HUES64 (cell line): ENCODE results near the gene KRTAP10-10.
"Not testable (repeated sequence)": the region's sequence is repeated elsewhere in the genome, so short reads cannot be mapped to it uniquely, and the experiment has no call there.

Experiments
- H3K27ac ChIP-seq: 2 replicates; pipeline ENCODE4 v1.7.0; 2013; ENCODE audit warnings: low read depth, low read length, inconsistent platforms
- H3K27me3 ChIP-seq: 2 replicates; pipeline ENCODE4 v1.6.1; 2013; ENCODE audit warnings: mild to moderate bottlenecking, low read length; ENCODE audit not compliant: insufficient read depth
- H3K36me3 ChIP-seq: 2 replicates; pipeline ENCODE4 v1.6.1; 2013; ENCODE audit warnings: mild to moderate bottlenecking, low read length; ENCODE audit not compliant: insufficient read depth
- H3K4me1 ChIP-seq: 2 replicates; pipeline ENCODE4 v1.6.1; 2013; ENCODE audit warnings: mild to moderate bottlenecking, low read length, moderate library complexity; ENCODE audit not compliant: insufficient read depth
- H3K4me3 ChIP-seq: 2 replicates; pipeline ENCODE4 v1.5.1; 2013; ENCODE audit warnings: mild to moderate bottlenecking, low read length, moderate library complexity
- H3K9ac ChIP-seq: 2 replicates; pipeline ENCODE4 v1.6.1; 2013; ENCODE audit warnings: mild to moderate bottlenecking, low read depth, low read length
- H3K9me3 ChIP-seq: 2 replicates; pipeline ENCODE4 v1.6.1; 2013; ENCODE audit warnings: low read depth, low read length; ENCODE audit not compliant: insufficient read depth
- WGBS: fragments of 150-250, 120-280 bp; methylation state at CpG from one replicate; pipeline ENCODE4 v1.1.7; 2013; ENCODE audit warnings: missing lambda C conversion rate; 5-methylcytosine and 5-hydroxymethylcytosine counted together

The KRTAP10-10 gene

DNA sequence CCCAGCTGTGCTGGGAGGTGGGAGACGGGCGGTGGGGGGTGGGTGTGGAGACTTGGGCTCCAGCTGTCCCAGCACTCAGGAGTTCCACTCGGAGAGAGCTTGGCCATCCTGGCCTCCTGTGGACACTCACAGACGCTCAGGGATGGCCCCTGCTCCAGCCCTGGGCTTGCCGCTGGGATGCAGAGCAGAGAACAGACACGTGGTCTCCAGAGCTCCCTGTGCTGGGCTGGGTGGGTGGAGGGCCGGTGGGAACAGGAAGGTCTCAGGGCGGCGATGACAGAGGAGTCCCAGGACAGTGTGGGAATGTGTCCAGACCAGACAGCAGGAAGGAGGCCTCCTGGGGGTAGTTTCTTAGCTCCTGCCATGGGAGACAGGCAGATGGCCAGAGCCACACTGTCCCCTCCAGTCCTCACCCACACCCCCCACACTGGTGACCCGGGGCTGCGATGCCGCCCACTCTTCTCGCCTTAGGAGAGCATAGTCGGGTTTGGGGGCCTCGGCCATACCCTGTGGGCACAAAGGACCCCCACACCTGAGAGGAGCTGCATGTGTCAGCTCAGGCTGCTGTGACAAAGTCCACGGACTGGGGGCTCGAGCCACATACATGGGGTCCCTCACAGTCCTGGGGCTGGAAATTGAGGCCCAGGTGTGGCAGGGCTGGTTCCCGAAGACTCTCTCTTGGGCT lies 8.3 kb upstream of the KRTAP10-10 start:
- no peaks in the 10 kb centered on the region for H3K4me1 ChIP-seq
- WGBS = 91% methylated on average over 18 of the region's 18 CpGs
- no peak overlapping the region for H3K27ac ChIP-seq
- no peak overlapping the region for H3K4me3 ChIP-seq
- H3K9me3 ChIP-seq = peaks cover 22% of the 10 kb centered on the region
- H3K27me3 ChIP-seq = no peaks in the 10 kb centered on the region
- H3K9ac ChIP-seq = no peak overlapping the region
- no peaks in the 10 kb centered on the region for H3K36me3 ChIP-seq

DNA sequence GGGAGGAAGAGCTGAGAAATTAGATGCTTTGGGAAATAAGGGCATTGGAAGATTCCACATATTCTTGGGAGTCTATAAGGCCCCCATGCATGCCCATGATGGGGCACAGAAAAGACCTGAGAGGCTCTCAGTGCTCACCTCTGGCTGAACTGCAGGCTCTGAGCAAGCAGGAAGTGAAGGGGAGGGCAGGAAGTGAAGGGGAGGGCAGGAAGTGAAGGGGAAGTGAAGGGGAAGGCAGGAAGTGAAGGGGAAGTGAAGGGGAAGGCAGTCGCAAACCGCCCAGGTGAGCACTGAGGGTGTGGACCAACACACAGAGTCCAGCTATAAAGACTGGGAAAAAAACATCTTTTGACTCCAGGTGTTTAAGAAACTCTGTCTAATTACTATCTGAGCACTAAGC lies 6.7 kb upstream of the KRTAP10-10 start:
- H3K4me3 ChIP-seq = no peak overlapping the region
- 92% methylated on average over 2 of the region's 2 CpGs for WGBS

DNA sequence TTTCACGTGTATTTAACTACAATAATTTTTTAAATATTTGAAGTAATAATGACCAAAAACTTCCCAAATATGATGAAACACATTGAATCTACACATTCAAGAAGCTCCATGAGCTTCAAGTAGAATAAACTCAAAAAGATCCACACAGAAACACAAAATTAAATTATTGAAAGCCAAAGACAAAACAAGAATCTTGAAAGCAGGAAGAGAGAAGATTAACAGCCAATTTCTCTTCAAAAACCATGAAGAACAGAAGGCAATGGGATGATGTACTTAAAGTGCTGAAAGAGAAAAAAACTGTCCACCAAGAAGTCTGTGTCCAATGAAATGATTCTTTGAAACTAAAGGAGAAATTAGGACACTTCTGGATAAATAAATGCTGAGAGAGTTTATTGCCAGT lies 5.1 kb upstream of the KRTAP10-10 start:
- Histone ChIP-seq H3K4me1 (no peaks in the 10 kb centered on the region), H3K9me3 (0 out of 2 replicates have a peak, but pooled peaks cover 8% of the 10 kb centered on the region), H3K9ac (no peak overlapping the region), H3K36me3 (no peaks in the 10 kb centered on the region), H3K4me3 (no peak overlapping the region), H3K27ac (no peak overlapping the region), H3K27me3 (no peaks in the 10 kb centered on the region)
- WGBS = no CpG with 5 or more reads among the region's 1 CpG

More for the DNA sequence above, 6.7 kb upstream of the KRTAP10-10 start:
- Histone ChIP-seq H3K36me3 (no peaks in the 10 kb centered on the region), H3K9ac (no peak overlapping the region), H3K9me3 (0 out of 2 replicates have a peak, but pooled peaks cover 8% of the 10 kb centered on the region), H3K27ac (no peak overlapping the region), H3K27me3 (no peaks in the 10 kb centered on the region), H3K4me1 (no peaks in the 10 kb centered on the region)

DNA sequence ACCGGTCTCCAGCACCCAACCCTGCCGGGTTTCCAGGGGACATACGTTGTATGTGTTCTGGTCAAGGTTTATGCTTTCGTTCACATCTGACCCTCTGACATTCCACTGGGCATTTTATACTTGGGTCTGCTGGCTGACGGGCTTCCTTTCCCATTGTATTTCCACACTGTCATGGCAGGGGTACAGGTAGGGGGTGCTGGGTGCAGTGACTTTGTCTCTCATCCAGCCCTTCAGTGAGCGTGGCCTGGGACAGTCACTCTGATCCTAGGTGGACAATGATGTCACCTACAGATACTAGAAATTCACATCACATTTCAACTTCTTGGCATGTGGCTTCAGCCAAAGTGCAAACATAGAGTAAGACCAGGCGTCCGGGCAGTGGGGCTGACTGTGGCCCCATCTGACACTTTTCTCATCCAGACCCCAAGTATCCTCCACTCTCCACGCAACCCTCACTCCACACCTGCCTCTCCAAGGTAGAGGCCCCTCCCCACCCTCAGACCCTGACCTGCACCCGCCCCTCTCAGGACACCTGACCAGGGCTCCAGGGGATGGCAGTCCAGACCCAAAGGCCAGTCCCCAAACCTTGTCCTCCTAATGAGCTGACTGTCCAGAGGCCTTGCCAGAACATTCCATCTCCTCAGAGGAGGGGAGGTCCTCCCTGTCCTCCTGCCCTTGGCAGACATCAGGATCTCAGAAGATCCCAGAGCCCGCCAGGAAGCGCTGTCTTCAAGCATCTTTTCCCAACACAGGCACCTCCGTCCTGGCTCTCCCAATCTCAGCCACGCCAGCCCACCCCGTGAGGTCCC lies 743 bp upstream of the KRTAP10-10 start:
- H3K36me3 ChIP-seq = no peaks in the 10 kb centered on the region
- H3K4me1 ChIP-seq = no peaks in the 10 kb centered on the region
- H3K4me3 ChIP-seq = no peak overlapping the region
- H3K27me3 ChIP-seq = no peaks in the 10 kb centered on the region
- 0 out of 2 replicates have a peak, but pooled peaks cover 8% of the 10 kb centered on the region for H3K9me3 ChIP-seq
- WGBS = 90% methylated on average over 15 of the region's 15 CpGs
- H3K27ac ChIP-seq = no peak overlapping the region
- no peak overlapping the region for H3K9ac ChIP-seq

DNA sequence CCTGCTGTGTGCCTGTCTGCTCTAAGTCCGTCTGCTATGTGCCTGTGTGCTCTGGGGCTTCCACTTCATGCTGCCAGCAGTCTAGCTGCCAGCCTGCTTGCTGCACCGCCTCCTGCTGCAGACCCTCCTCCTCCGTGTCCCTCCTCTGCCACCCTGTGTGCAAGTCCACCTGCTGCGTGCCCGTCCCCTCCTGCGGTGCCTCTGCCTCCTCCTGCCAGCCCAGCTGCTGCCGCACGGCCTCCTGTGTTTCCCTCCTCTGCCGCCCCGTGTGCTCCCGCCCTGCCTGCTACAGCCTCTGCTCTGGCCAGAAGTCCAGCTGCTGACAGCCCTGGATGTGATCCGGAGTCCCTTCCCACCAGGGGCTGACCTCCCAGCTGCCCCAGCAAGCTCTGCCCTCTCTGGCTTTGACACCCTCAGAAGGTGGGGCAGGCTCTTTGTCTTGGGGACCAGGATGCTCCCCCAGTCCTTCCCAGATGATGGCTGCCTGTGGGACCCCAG lies 744 bp downstream of the KRTAP10-10 start:
- H3K4me1 ChIP-seq, H3K27ac ChIP-seq, H3K36me3 ChIP-seq, H3K4me3 ChIP-seq, H3K9me3 ChIP-seq, H3K27me3 ChIP-seq, H3K9ac ChIP-seq: not testable (repeated sequence)
- WGBS = 84% methylated on average over 6 of the region's 12 CpGs

- not testable (repeated sequence) for H3K9me3 ChIP-seq, H3K36me3 ChIP-seq, H3K27ac ChIP-seq, H3K9ac ChIP-seq, H3K4me1 ChIP-seq, H3K27me3 ChIP-seq, H3K4me3 ChIP-seq
- 95% methylated on average over 19 of the region's 21 CpGs for WGBS
Observed at GRCh38 chr21:44638506-44639330, 1.6 kb downstream of the KRTAP10-10 start.

DNA sequence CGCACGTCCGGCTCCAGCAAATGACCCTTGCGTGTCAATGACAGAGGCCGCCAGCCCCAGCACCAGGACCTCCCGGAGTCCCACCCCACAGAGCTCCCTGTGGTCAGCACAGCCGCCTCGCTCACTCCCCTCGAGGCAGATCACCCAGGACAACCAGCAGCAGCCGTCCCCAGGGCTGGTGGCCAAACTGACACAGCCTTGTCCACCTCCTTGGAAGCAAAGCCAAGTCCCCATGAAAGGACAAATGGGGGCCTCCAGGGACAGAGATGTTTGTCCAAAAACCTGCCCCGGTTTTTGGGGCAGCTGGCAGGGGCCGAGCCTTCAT lies 2.1 kb downstream of the KRTAP10-10 start:
- Histone ChIP-seq H3K27ac (no peak overlapping the region), H3K27me3 (no peaks in the 10 kb centered on the region), H3K36me3 (no peaks in the 10 kb centered on the region), H3K4me3 (no peak overlapping the region), H3K9me3 (peaks cover 7% of the 10 kb centered on the region), H3K9ac (no peak overlapping the region), H3K4me1 (no peaks in the 10 kb centered on the region)
- WGBS = 95% methylated on average over 12 of the region's 12 CpGs

- H3K9ac ChIP-seq = no peak overlapping the region
- H3K9me3 ChIP-seq = peaks cover 17% of the 10 kb centered on the region
- no peak overlapping the region for H3K27ac ChIP-seq
- whole genome bisulfite sequencing = 94% methylated on average over 5 of the region's 5 CpGs
- H3K27me3 ChIP-seq = no peaks in the 10 kb centered on the region
- no peaks in the 10 kb centered on the region for H3K36me3 ChIP-seq
- no peak overlapping the region for H3K4me3 ChIP-seq
- no peaks in the 10 kb centered on the region for H3K4me1 ChIP-seq
Observed at GRCh38 chr21:44640761-44641160, 3.6 kb downstream of the KRTAP10-10 start.

- Histone ChIP-seq H3K4me3 (no peak overlapping the region), H3K9ac (no peak overlapping the region), H3K27me3 (no peaks in the 10 kb centered on the region), H3K9me3 (peaks cover 17% of the 10 kb centered on the region), H3K36me3 (no peaks in the 10 kb centered on the region), H3K4me1 (no peaks in the 10 kb centered on the region), H3K27ac (no peak overlapping the region)
- WGBS = 91% methylated on average over 14 of the region's 14 CpGs
Observed at GRCh38 chr21:44643741-44644310, 6.7 kb downstream of the KRTAP10-10 start.

DNA sequence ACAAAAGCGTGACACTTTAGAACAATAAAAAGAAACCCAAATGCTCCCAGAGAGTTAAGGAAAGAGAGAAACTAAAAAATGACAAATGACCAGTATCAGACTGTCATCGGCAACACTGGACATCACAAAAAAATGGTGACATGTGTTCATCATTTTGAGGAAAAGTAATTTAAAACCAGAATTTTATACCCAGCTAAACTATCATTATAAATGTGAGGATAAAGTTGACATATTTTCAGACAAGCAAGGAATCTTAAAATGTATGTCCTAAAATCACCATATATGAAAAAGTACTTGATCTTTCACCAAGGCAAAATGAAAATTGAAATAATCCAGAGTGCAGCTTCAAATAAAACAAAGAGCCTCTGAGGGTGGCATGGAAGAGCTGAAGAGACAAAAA lies 7.7 kb downstream of the KRTAP10-10 start:
- 100% methylated on average over 1 of the region's 2 CpGs for WGBS

More for the DNA sequence above, 7.7 kb downstream of the KRTAP10-10 start:
- H3K4me3 ChIP-seq = no peak overlapping the region
- peaks cover 17% of the 10 kb centered on the region for H3K9me3 ChIP-seq
- no peak overlapping the region for H3K27ac ChIP-seq
- no peaks in the 10 kb centered on the region for H3K36me3 ChIP-seq
- H3K4me1 ChIP-seq = no peaks in the 10 kb centered on the region
- H3K27me3 ChIP-seq = no peaks in the 10 kb centered on the region
- H3K9ac ChIP-seq = no peak overlapping the region
